HUES64 (cell line): ENCODE measurements around the gene LYVE1.
"Not testable (repeated sequence)": the region's sequence is repeated elsewhere in the genome, so short reads cannot be mapped to it uniquely, and the experiment has no call there.

Experiments
- H3K27ac ChIP-seq: 2 replicates; pipeline ENCODE4 v1.7.0; 2013; ENCODE audit warnings: low read depth, low read length, inconsistent platforms
- H3K27me3 ChIP-seq: 2 replicates; pipeline ENCODE4 v1.6.1; 2013; ENCODE audit warnings: mild to moderate bottlenecking, low read length; ENCODE audit not compliant: insufficient read depth
- H3K36me3 ChIP-seq: 2 replicates; pipeline ENCODE4 v1.6.1; 2013; ENCODE audit warnings: mild to moderate bottlenecking, low read length; ENCODE audit not compliant: insufficient read depth
- H3K4me1 ChIP-seq: 2 replicates; pipeline ENCODE4 v1.6.1; 2013; ENCODE audit warnings: mild to moderate bottlenecking, low read length, moderate library complexity; ENCODE audit not compliant: insufficient read depth
- H3K4me3 ChIP-seq: 2 replicates; pipeline ENCODE4 v1.5.1; 2013; ENCODE audit warnings: mild to moderate bottlenecking, low read length, moderate library complexity
- H3K9ac ChIP-seq: 2 replicates; pipeline ENCODE4 v1.6.1; 2013; ENCODE audit warnings: mild to moderate bottlenecking, low read depth, low read length
- H3K9me3 ChIP-seq: 2 replicates; pipeline ENCODE4 v1.6.1; 2013; ENCODE audit warnings: low read depth, low read length; ENCODE audit not compliant: insufficient read depth
- WGBS: fragments of 150-250, 120-280 bp; methylation state at CpG from one replicate; pipeline ENCODE4 v1.1.7; 2013; ENCODE audit warnings: missing lambda C conversion rate; 5-methylcytosine and 5-hydroxymethylcytosine counted together

The LYVE1 gene

DNA sequence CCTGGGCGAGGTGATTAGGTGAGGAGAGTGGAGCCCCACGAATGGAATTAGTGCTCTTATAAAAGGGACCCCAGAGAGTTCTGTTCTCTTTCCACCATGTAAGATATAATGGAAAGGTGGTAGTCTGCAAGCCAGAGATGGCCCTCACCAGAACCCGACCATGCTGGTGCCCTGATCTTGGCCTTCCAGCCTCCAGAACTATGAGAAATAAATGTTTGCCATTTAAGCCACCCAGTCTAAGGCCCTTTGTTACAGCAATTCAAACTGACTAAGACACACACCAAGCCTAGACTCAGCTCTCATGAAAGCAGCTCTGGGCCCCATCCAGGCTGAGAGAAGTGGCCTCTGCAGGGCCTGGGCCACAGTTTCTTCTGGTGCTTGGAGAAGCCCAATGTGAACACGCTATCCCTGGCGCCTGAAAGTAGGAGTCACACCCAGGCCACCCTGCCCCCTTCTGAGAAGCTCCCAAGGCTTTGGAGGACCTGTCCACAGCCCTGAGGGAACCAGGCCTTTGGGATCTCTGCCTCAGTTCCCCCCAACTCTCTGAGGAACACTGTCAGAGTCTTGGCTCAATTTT is 35.3 kb upstream of the LYVE1 start:
- 96% methylated on average over 5 of the region's 5 CpGs for WGBS
- H3K4me1 ChIP-seq: peaks cover 13% of the 10 kb centered on the region; the same call in 1 of the 2 replicates
- H3K9ac ChIP-seq: no peak overlapping the region

GRCh38 chr11:10602945-10603344 is 34.5 kb upstream of the LYVE1 start:
- Histone ChIP-seq H3K36me3 (no peaks in the 10 kb centered on the region), H3K9me3 (no peaks in the 10 kb centered on the region), H3K27ac (no peak overlapping the region), H3K27me3 (no peaks in the 10 kb centered on the region), H3K4me1 (peaks cover 13% of the 10 kb centered on the region; the same call in 1 of the 2 replicates), H3K4me3 (no peak overlapping the region), H3K9ac (no peak overlapping the region)
- 96% methylated on average over 12 of the region's 12 CpGs for WGBS

More for the DNA sequence above, 35.3 kb upstream of the LYVE1 start:
- Histone ChIP-seq H3K27me3 (no peaks in the 10 kb centered on the region), H3K27ac (no peak overlapping the region), H3K9me3 (no peaks in the 10 kb centered on the region), H3K4me3 (no peak overlapping the region), H3K36me3 (no peaks in the 10 kb centered on the region)

- no peaks in the 10 kb centered on the region for H3K27me3 ChIP-seq
- no peak overlapping the region for H3K4me3 ChIP-seq
- no peak overlapping the region for H3K27ac ChIP-seq
- no peak overlapping the region for H3K9ac ChIP-seq
- H3K4me1 ChIP-seq: peaks cover 13% of the 10 kb centered on the region; the same call in 1 of the 2 replicates
- no peaks in the 10 kb centered on the region for H3K36me3 ChIP-seq
- WGBS: 91% methylated on average over 7 of the region's 7 CpGs
- H3K9me3 ChIP-seq: no peaks in the 10 kb centered on the region
These were observed 33.9 kb upstream of the LYVE1 start for GRCh38 chr11:10602366-10602765.

GRCh38 chr11:10601837-10602236 is 33.4 kb upstream of the LYVE1 start:
- H3K27ac ChIP-seq: no peak overlapping the region
- WGBS: 93% methylated on average over 6 of the region's 6 CpGs
- H3K9me3 ChIP-seq: no peaks in the 10 kb centered on the region
- H3K4me3 ChIP-seq: no peak overlapping the region
- no peak overlapping the region for H3K9ac ChIP-seq
- H3K36me3 ChIP-seq: no peaks in the 10 kb centered on the region
- peaks cover 13% of the 10 kb centered on the region; the same call in 1 of the 2 replicates for H3K4me1 ChIP-seq
- H3K27me3 ChIP-seq: no peaks in the 10 kb centered on the region

DNA sequence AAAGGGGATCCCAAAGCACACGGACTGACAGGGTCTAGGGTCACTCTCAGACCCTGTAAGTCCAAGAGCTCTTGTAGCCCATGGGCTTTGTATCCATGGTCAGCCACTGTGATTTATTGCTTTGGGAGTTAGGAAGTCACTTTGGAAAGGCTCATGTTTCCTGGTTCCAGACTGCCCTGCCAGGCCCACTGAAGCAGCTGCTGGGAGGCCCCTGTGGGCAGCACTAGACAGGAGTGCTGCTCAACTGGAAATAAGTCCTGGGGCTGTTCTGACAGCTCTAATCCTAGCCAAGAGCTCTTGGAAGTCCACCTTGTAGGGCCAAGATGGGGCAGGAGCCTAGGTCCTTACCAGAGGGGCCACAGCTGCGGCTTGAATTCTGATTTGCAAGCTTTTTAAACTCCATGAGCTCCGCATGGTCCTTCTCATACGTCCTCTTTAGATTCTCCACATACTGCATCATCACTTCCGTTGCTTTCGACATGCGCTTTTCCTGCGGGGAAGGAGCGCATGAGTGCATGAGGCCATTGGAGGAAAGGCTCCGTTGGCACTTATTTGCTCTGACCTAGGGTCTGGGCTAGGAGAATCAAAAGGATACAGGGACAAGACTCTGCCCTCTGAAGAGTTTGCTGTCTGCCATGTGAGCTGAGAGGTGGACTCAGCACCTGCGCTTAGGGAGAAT is 32.2 kb upstream of the LYVE1 start:
- no peaks in the 10 kb centered on the region for H3K27me3 ChIP-seq
- no peak overlapping the region for H3K9ac ChIP-seq
- no peak overlapping the region for H3K27ac ChIP-seq
- H3K9me3 ChIP-seq: no peaks in the 10 kb centered on the region; the same call in 1 of the 2 replicates
- 95% methylated on average over 11 of the region's 11 CpGs for WGBS
- H3K4me3 ChIP-seq: no peak overlapping the region
- H3K36me3 ChIP-seq: no peaks in the 10 kb centered on the region
- peaks cover 2% of the 10 kb centered on the region; the same call in 1 of the 2 replicates for H3K4me1 ChIP-seq

DNA sequence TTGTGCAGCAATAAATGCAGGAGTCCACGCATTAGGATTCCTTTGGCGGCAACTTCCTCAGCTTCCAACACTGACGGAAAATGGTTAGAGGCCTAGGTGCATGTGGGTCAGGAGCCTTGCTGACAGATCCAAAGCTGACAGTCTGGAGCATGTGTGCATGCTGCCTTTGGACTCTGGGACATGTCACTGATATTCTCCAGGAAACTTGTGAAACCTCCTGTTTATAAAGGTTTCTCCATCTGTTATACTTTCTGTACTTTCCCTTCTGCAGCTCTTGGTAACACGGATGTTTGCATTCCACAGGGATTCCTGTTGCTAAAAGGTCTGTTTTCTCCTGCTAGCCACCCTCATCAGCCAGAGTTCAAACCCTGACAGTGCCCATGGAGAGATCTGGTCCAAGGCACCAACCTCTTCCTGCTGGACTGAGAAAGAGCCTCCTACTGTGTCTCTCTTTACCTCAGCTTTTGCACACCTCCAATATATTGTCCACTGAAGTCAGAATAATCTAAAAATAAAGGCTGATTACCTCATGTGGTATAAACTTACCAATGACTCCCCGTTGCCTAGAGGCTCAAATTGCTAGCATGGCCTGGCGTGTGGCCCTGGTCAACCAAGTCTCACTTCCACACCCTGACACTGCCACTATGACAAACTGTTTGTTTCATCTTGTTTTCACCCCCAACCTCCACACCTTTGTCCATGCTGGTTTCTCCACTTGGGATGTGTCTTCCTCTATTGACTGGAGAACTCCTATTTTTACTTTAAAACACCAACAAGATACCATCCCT is 31.1 kb upstream of the LYVE1 start:
- Histone ChIP-seq H3K4me3 (no peak overlapping the region), H3K9ac (no peak overlapping the region), H3K27me3 (no peaks in the 10 kb centered on the region), H3K9me3 (no peaks in the 10 kb centered on the region; the same call in 1 of the 2 replicates), H3K4me1 (no peaks in the 10 kb centered on the region), H3K27ac (no peak overlapping the region), H3K36me3 (no peaks in the 10 kb centered on the region)
- 88% methylated on average over 6 of the region's 6 CpGs for WGBS

GRCh38 chr11:10598816-10599215 is 30.4 kb upstream of the LYVE1 start:
- Histone ChIP-seq H3K36me3 (no peaks in the 10 kb centered on the region), H3K4me3 (no peak overlapping the region), H3K9ac (no peak overlapping the region), H3K4me1 (no peaks in the 10 kb centered on the region), H3K9me3 (no peaks in the 10 kb centered on the region; the same call in 1 of the 2 replicates), H3K27ac (no peak overlapping the region), H3K27me3 (no peaks in the 10 kb centered on the region)
- WGBS: 96% methylated on average over 6 of the region's 6 CpGs

GRCh38 chr11:10597877-10598351 is 29.4 kb upstream of the LYVE1 start:
- Histone ChIP-seq H3K27me3 (no peaks in the 10 kb centered on the region), H3K9ac (no peak overlapping the region), H3K4me3 (no peak overlapping the region), H3K36me3 (no peaks in the 10 kb centered on the region), H3K4me1 (peaks cover 3% of the 10 kb centered on the region; the same call in 1 of the 2 replicates), H3K9me3 (no peaks in the 10 kb centered on the region; the same call in 1 of the 2 replicates), H3K27ac (no peak overlapping the region)
- 96% methylated on average over 1 of the region's 2 CpGs for WGBS

- not testable (repeated sequence) for H3K9ac ChIP-seq, H3K27me3 ChIP-seq, H3K9me3 ChIP-seq, H3K27ac ChIP-seq, H3K4me3 ChIP-seq, H3K36me3 ChIP-seq
- WGBS: 100% methylated on average over 2 of the region's 2 CpGs
- H3K4me1 ChIP-seq: peaks cover 20% of the 10 kb centered on the region; the same call in 1 of the 2 replicates
These were observed 27.4 kb upstream of the LYVE1 start for GRCh38 chr11:10595840-10596239.

GRCh38 chr11:10594407-10594806 is 25.9 kb upstream of the LYVE1 start:
- Histone ChIP-seq H3K27ac (no peak overlapping the region), H3K36me3 (no peaks in the 10 kb centered on the region), H3K4me1 (peaks cover 20% of the 10 kb centered on the region; the same call in 1 of the 2 replicates), H3K9me3 (no peaks in the 10 kb centered on the region; the same call in 1 of the 2 replicates), H3K9ac (no peak overlapping the region), H3K27me3 (no peaks in the 10 kb centered on the region), H3K4me3 (no peak overlapping the region)
- WGBS: 96% methylated on average over 4 of the region's 4 CpGs

DNA sequence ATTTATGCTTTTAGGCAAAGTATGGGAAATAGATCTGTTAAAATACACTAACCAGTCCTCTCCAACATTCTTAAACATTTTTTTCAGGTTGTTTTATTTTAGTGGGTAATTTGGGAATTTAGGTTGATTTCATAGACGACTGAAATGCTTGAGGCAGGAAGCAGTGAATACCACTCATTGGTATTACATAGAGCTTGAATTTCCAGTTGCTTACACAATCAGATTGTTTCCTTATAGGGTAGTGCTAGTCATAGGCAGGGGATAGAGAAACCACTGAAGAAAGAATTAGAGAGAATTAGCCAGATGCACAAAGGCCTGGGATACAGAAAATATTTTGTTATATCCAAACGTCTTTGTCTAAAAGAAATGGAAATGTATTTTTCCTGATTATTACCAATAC is 23.9 kb upstream of the LYVE1 start:
- Histone ChIP-seq H3K4me3 (no peak overlapping the region), H3K27me3 (no peaks in the 10 kb centered on the region), H3K4me1 (peaks cover 20% of the 10 kb centered on the region; the same call in 1 of the 2 replicates), H3K27ac (no peak overlapping the region), H3K9me3 (no peaks in the 10 kb centered on the region; the same call in 1 of the 2 replicates), H3K9ac (no peak overlapping the region), H3K36me3 (no peaks in the 10 kb centered on the region)
- no CpG with 5 or more reads among the region's 2 CpGs for WGBS
